ENCODE measurements around the gene CTSS.

The CTSS gene

DNA sequence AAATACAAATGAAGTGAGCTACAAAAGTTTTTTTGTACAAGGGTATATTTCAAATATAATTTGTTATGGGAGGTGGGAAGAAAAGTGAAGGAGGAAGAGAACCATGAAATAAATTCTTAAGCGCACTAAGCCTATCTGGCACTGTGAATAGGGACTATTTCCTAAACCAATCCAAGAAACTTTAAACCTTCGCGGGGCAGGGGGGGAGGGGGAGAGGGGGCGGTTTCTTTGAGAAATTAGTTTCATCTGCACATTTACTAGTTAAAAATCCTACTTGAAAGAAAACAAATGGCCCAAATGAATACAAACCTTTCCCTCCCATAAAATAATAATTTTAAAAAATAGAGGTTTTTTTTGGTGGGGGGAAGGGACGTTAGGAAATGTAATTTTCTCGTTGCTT, 69.0 kb downstream of the CTSS start:
- no peak for DNase-seq

DNA sequence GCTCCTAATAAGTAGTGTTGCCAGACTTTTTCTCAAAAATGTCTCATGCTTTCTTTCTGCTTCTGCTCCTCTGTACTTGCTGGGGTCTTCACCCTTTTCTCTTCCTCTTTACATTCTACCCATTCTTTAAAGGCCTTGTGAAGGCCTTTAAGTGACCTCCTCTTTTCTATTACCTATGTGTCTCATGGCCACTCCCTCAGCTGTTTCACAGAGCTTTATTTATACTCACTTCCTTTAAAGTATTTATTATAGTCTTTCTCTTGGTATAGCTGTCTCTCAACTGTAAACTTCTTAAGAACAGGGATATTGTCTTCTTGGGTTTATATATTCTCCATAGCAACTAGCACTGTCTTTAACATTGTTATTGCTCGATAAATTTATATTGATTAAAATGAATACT, 69.4 kb downstream of the CTSS start:
- DNase-seq = no peak

DNA sequence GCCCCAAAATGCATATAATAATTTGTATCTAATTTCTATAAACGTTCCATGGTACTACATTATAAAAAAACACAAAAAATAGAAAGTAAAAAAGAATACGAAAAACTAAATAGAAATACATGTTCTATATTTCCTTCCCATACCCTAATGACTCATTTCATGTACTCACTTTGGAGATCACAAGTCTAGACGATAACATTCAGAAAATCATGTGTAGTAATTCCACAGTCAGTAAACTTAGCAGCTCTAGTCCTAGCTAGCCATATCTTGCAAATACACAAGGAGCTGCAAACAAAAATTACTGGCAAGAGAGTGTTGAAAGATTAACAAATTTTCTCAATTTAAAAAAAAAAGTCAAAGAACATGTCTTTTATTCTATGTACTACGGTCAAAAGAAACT, 70.0 kb downstream of the CTSS start:
- no peak for DNase-seq

DNA sequence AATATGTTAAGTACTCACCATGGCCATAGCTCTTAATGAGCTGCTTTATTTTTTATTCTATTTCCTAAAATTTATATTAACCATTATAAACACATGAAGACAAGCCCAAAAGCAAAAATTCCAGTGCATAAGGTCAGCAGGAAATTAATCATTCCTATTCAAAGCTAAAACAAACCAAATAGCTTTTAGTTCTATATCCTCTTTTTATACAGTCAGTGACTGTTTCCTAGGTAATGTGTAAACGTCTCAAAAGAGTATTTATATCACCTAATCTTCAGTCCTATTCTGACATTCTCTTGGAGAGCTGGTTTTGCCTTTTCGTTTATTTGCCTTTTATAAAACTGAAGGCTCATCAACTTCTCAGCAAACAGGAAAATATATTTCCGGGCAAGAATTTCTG, 72.9 kb downstream of the CTSS start:
- DNase-seq = no peak

DNA sequence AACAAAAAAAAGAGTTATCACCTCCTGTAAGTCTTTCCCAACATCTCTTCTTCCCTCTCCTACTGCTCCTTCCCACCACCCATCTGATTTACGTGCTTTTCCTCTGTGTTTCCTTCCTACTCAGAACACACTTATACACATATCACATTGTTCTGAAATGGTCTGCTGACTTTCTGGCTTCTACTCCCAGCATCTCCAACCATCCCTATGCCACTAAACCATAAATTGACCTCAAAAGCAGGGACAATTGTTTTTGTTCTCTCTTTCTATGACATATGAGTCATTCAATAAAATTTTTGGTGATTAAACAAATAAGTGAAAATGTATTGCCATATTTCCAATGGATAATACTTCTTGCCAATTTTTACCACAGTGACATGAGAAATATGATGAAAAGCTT, 76.8 kb downstream of the CTSS start:
- DNase-seq = no peak

DNA sequence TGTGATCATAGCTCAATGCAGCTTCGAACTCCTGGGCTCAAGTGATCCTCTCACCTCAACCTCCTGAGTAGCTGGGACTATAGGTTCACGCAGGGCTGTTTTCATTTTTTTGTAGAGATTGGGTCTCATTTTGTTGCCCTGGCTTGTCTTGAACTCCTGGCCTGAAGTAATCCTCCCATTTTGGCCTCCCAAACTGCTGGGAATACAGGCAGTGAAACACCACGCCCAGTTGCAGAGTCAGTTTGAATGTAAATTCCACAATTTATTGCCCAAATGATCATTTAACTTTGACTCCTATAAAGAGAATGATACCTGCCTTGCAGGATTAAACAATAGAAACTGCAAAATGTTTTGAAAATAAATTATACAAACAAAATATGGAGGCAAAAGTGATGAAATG, 79.3 kb downstream of the CTSS start:
- DNase-seq = no peak

DNA sequence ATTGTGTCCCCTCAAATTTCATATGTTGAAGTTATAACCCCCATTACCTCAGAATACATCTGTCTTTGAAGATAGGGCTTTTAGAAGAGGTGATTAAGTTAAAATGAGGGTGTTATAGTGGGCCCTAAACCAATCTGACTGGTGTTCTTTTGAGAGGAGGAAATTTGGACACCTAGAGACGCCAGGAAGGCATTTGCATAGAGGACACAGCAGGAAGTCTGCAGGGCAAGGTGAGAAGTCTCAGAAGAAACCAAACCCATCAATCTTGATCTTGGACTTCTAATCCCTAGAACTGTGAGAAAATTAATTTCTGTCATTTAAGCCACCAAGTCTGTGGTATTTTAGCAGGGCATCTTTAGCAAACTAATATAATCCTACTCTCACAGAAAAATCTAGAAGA, 81.7 kb downstream of the CTSS start:
- DNase-seq = no peak
